CD8-positive, alpha-beta memory T cell (primary cell): Measurements from ENCODE around the gene MYORG. TPM values are rescaled to one million over a fixed set of nuclear protein-coding genes. Genes with fewer than 3 reads are reported as not detected.
A peak's percentile ranks its signal among the peaks of the same experiment; 100 is the strongest.

ENCODE experiments used
- CTCF ChIA-PET: fragments of 350-600 bp; sonication (Branson Sonifier 250); formaldehyde crosslinking; loops from one replicate; lab custom pipeline; 2021; ENCODE audit warnings: antibody characterized with exemption; lab: Charles Lee
- POLR2A ChIA-PET: fragments of 350-600 bp; sonication (Branson Sonifier 250); formaldehyde crosslinking; loops from one replicate; lab custom pipeline; 2021; ENCODE audit warnings: antibody characterized with exemption; lab: Charles Lee
- DNase-seq, 5 donors: peaks; one replicate each; pipeline versions ENCODE4 v3.0.0 to v3.0.0-alpha.2; 2020 to 2022; ENCODE audit warnings: mixed read lengths in 1 of 5
- H3K27ac ChIP-seq: one replicate; pipeline ENCODE4 v1.7.0; 2013; ENCODE audit warnings: low read depth, mild to moderate bottlenecking, low read length, moderate library complexity
- H3K27me3 ChIP-seq: 2 replicates; pipeline ENCODE4 v1.7.0; 2013; ENCODE audit warnings: low read length, mild to moderate bottlenecking; ENCODE audit not compliant: insufficient read depth, poor library complexity, severe bottlenecking
- H3K36me3 ChIP-seq: 2 replicates; pipeline ENCODE4 v1.7.0; 2013; ENCODE audit warnings: mild to moderate bottlenecking, low read length, moderate library complexity; ENCODE audit not compliant: insufficient read depth
- H3K4me1 ChIP-seq: 2 replicates; pipeline ENCODE4 v1.7.0; 2013; ENCODE audit warnings: mild to moderate bottlenecking, low read length, moderate library complexity; ENCODE audit not compliant: insufficient read depth
- H3K4me3 ChIP-seq: 2 replicates; pipeline ENCODE4 v1.7.0; 2013; ENCODE audit warnings: mild to moderate bottlenecking, low read length
- H3K9me3 ChIP-seq: 2 replicates; pipeline ENCODE4 v1.7.0; 2013; ENCODE audit warnings: mild to moderate bottlenecking, low read length
- H3K27ac Mint-ChIP-seq, 8 donors: one replicate each; pipeline ENCODE4 v1.8.0; 2020 to 2021; ENCODE audit warnings: mixed read lengths in 8 of 8, mild to moderate bottlenecking in 6 of 8, inconsistent platforms in 3 of 8, moderate library complexity in 3 of 8
- H3K27me3 Mint-ChIP-seq, 2 donors: one replicate each; pipeline ENCODE4 v1.8.0; 2020 to 2021; ENCODE audit warnings: mixed read lengths in 2 of 2, mild to moderate bottlenecking in 1 of 2, moderate library complexity in 1 of 2
- H3K36me3 Mint-ChIP-seq, 3 donors: one replicate each; pipeline ENCODE4 v1.8.0; 2020 to 2021; ENCODE audit warnings: mixed read lengths in 3 of 3, inconsistent platforms in 1 of 3, mild to moderate bottlenecking in 1 of 3
- H3K4me1 Mint-ChIP-seq, 3 donors: one replicate each; pipeline ENCODE4 v1.8.0; 2020 to 2021; ENCODE audit warnings: mixed read lengths in 3 of 3, inconsistent platforms in 1 of 3, mild to moderate bottlenecking in 1 of 3
- H3K4me3 Mint-ChIP-seq, 7 donors: one replicate each; pipeline ENCODE4 v1.8.0; 2020 to 2021; ENCODE audit warnings: mixed read lengths in 7 of 7, mild to moderate bottlenecking in 6 of 7, moderate library complexity in 4 of 7, inconsistent platforms in 2 of 7
- H3K9me3 Mint-ChIP-seq, 5 donors: one replicate each; pipeline ENCODE4 v1.8.0; 2020 to 2022; ENCODE audit warnings: mixed read lengths in 5 of 5, mild to moderate bottlenecking in 3 of 5, moderate library complexity in 2 of 5, inconsistent platforms in 1 of 5
- polyA plus RNA-seq: library from polyadenylated mRNA; unstranded; fragments of 300-500 nt; fragmentation: Illumina TruSeq; gene quantifications from one replicate; pipeline ENCODE4 v1.2.3, GENCODE V29; 2021
- total RNA-seq, 2 experiments: library from RNA; stranded (reverse); gene quantifications; one replicate each; pipeline ENCODE4 v1.2.3, GENCODE V29; 2021

Gene MYORG
- total and polyA plus RNA-seq, 3 experiments from 2014 or later, result 0.67 to 2.4 (median 2.3) TPM

GRCh38 chr9:34382879-34383278 is 6.2 kb upstream of the MYORG start:
- Mint-ChIP-seq H3K4me1 (peaks cover 25 to 33% (median 26%) of the 10 kb centered on the region in 3 donors), H3K4me3 (peak overlapping the region in 2 of 7 donors; percentile 50 to 80), H3K27me3 (peaks cover 0 to 2% of the 10 kb centered on the region in 2 donors), H3K27ac (peak overlapping the region in 2 of 8 donors; percentile 15 to 46), H3K36me3 (no peaks in the 10 kb centered on the region), H3K9me3 (no peaks in the 10 kb centered on the region)
- Histone ChIP-seq H3K9me3 (no peaks in the 10 kb centered on the region), H3K4me1 (peaks cover 22% of the 10 kb centered on the region), H3K4me3 (no peak overlapping the region), H3K27ac (no peak overlapping the region), H3K27me3 (no peaks in the 10 kb centered on the region), H3K36me3 (no peaks in the 10 kb centered on the region)
- CTCF ChIA-PET, result interaction anchor here (0.8 kb wide), 1 partner anchor 21 kb away, joined by 3 read pairs; no protein-coding TSS in a partner anchor
- no peak for DNase-seq
- POLR2A ChIA-PET, result no interaction called here

DNA sequence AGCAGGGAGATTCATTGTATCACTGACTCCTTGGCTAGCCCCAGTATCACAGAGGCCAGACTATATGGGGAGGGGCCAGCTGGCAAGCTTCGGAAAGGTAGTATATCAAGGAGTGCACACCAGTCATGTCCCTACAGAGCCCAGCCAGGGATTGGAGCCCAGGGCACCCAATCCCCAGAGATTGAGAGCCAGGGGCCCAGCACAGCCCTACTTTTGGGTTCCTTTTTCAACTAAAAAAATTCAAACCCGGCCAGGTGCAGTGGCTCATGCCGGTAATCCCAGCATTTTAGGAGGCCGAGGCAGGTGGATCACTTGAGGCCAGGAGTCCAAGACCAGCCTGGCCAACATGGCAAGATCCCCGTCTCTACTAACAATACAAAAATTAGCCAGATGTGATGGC is 5.4 kb upstream of the MYORG start:
- CTCF ChIA-PET, result interaction anchor here (0.8 kb wide), 1 partner anchor 22 kb away, joined by 3 read pairs; no protein-coding TSS in a partner anchor
- no peaks in the 10 kb centered on the region for H3K9me3 ChIP-seq
- H3K4me3 Mint-ChIP-seq, result peak overlapping the region in 4 of 7 donors; percentile 37 to 88 (median 84)

DNA sequence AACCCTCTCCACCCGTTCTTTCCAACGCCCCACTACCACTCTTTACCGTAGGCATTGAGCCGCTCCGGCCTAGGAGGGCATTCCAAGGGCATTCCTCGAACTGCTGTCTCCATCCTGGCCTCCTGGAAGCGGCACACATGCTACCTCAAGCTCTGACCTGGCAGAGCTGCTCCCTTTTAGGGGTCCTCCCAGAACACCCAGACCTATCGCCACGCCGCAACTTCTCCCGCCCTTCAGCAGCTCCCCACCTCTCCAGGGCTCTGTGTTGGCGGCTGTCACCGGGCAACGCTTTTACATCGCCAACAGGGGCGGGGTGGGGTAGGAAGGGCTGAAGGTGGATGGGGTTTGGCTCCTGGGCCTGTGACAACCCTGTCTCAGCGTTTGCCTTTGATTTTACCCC is 4.6 kb upstream of the MYORG start:
- no peaks in the 10 kb centered on the region for H3K27me3 ChIP-seq
- POLR2A ChIA-PET, result interaction anchor here (0.6 kb wide), 1 partner anchor 205 kb away, joined by 4 read pairs; no protein-coding TSS in a partner anchor
- H3K27ac ChIP-seq, result no peak overlapping the region
- Mint-ChIP-seq H3K4me1 (peaks cover 27 to 40% (median 32%) of the 10 kb centered on the region in 3 donors), H3K27ac (peak overlapping the region in 5 of 8 donors; percentile 35 to 80 (median 60)), H3K36me3 (no peaks in the 10 kb centered on the region), H3K4me3 (peak overlapping the region; percentile 79 to 94 (median 87)), H3K9me3 (no peaks in the 10 kb centered on the region), H3K27me3 (peaks cover 0 to 2% of the 10 kb centered on the region in 2 donors)
- no peaks in the 10 kb centered on the region for H3K9me3 ChIP-seq
- peaks cover 28% of the 10 kb centered on the region for H3K4me1 ChIP-seq
- peak in 3 of 5 donors; percentile 24 to 54 (median 45) for DNase-seq
- CTCF ChIA-PET, result interaction anchor here (1.1 to 9.8 kb wide), 2 partner anchors 23 to 48 kb away, joined by 4 to 73 read pairs; no protein-coding TSS in a partner anchor
- H3K4me3 ChIP-seq, result peak overlapping the region; percentile 68
- H3K36me3 ChIP-seq, result no peaks in the 10 kb centered on the region

More for the DNA sequence above, 5.4 kb upstream of the MYORG start:
- Mint-ChIP-seq H3K4me1 (peaks cover 26 to 36% (median 30%) of the 10 kb centered on the region in 3 donors), H3K27ac (no peak overlapping the region), H3K36me3 (no peaks in the 10 kb centered on the region), H3K9me3 (no peaks in the 10 kb centered on the region), H3K27me3 (peaks cover 0 to 2% of the 10 kb centered on the region in 2 donors)
- H3K36me3 ChIP-seq, result no peaks in the 10 kb centered on the region
- POLR2A ChIA-PET, result no interaction called here
- no peak for DNase-seq
- no peaks in the 10 kb centered on the region for H3K27me3 ChIP-seq
- H3K4me3 ChIP-seq, result no peak overlapping the region
- peaks cover 27% of the 10 kb centered on the region for H3K4me1 ChIP-seq
- no peak overlapping the region for H3K27ac ChIP-seq

GRCh38 chr9:34380511-34381315 is 4.0 kb upstream of the MYORG start:
- ChIA-PET POLR2A (interaction anchor here (0.6 kb wide), 1 partner anchor 204 kb away, joined by 4 read pairs; no protein-coding TSS in a partner anchor), CTCF (interaction anchor here (1.1 to 9.8 kb wide), 4 partner anchors 23 to 123 kb away, joined by 3 to 73 read pairs (median 4); no protein-coding TSS in a partner anchor)
- peak overlapping the region; percentile 35 to 81 (median 64) for H3K27ac Mint-ChIP-seq
- peaks cover 34% of the 10 kb centered on the region for H3K4me1 ChIP-seq
- peak; percentile 72 to 86 (median 74) for DNase-seq
- peak overlapping the region; percentile 68 for H3K4me3 ChIP-seq
- peaks cover 0 to 2% of the 10 kb centered on the region in 2 donors for H3K27me3 Mint-ChIP-seq
- H3K9me3 ChIP-seq, result no peaks in the 10 kb centered on the region
- peaks cover 33 to 46% (median 38%) of the 10 kb centered on the region in 3 donors for H3K4me1 Mint-ChIP-seq
- no peaks in the 10 kb centered on the region for H3K36me3 Mint-ChIP-seq
- no peak overlapping the region for H3K27ac ChIP-seq
- peak overlapping the region; percentile 79 to 94 (median 87) for H3K4me3 Mint-ChIP-seq
- H3K27me3 ChIP-seq, result no peaks in the 10 kb centered on the region
- H3K36me3 ChIP-seq, result no peaks in the 10 kb centered on the region
- no peaks in the 10 kb centered on the region for H3K9me3 Mint-ChIP-seq

DNA sequence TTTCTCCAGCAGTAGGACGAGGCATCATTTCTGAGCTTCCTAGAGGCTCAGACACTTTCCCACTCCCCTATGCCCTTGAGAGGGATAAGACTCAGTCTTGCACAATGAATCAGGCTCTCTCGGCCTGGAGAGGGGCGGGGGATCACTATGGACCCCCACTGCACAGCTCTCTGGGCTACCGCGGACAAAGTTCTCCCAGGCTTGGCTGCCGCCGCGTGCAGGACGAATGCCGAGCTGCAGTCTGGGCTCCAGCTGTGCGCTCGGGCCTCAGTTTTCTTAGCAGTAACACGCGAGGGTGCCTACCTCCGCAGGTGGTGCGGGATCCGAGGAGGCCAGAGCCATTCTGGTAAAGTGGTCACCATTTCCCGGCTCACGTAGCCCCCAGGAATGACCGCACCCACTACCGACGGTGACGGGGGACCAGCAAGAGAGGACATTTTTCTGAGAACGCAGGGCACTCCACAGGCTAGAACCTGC is 3.4 kb upstream of the MYORG start:
- no peak for DNase-seq
- Histone ChIP-seq H3K27ac (no peak overlapping the region), H3K9me3 (no peaks in the 10 kb centered on the region), H3K4me1 (peaks cover 38% of the 10 kb centered on the region), H3K36me3 (no peaks in the 10 kb centered on the region), H3K27me3 (no peaks in the 10 kb centered on the region), H3K4me3 (peak overlapping the region; percentile 53)
- Mint-ChIP-seq H3K36me3 (no peaks in the 10 kb centered on the region), H3K4me1 (peaks cover 37 to 53% (median 43%) of the 10 kb centered on the region in 3 donors), H3K27me3 (peaks cover 0 to 2% of the 10 kb centered on the region in 2 donors), H3K27ac (peak overlapping the region in 6 of 8 donors; percentile 49 to 86 (median 68)), H3K9me3 (no peaks in the 10 kb centered on the region), H3K4me3 (peak overlapping the region; percentile 79 to 94 (median 87))
- ChIA-PET POLR2A (interaction anchor here (0.6 kb wide), 1 partner anchor 208 kb away, joined by 6 read pairs; no protein-coding TSS in a partner anchor), CTCF (interaction anchor here (1.2 to 9.8 kb wide), 5 partner anchors 24 to 127 kb away, joined by 3 to 73 read pairs (median 5); no protein-coding TSS in a partner anchor)

DNA sequence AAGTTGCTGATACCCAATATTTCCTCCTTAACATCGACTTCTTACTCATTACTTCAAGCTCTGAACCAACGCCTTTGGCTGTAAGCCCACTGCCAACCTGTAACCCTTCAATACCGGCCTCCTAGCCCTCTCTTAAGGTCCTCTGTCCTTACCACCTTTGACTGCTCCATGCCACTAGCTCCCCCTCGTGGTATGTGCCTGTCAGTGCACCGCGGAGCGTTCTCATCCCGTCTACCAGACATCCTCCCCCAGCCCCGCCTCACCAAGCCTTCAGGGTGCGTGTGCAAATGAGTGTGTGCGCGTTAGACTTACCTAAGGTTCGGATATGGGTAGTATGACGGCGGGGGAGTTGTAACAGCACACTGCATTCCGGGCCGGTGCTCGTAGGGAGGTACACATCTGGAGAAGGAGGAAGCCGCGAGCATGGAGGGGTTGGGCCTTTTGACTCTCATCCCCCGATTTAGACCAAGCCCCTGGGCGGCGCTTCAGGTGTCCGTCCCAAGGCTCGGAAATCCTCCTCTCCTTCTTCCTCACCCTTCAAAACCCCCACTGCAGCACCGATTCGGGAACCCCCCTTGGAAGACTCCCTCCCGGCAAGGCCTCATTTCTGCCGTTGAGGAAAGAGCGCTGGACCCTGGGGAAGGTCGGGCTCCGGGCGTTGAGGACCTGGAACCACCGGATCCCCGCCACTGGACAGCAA is 2.8 kb upstream of the MYORG start:
- H3K36me3 Mint-ChIP-seq, result no peaks in the 10 kb centered on the region
- CTCF ChIA-PET, result interaction anchor here (0.7 to 9.8 kb wide), 10 partner anchors 15 to 232 kb away, joined by 3 to 73 read pairs (median 4); partner anchors contain the start of gene RPP25L
- POLR2A ChIA-PET, result interaction anchor here (0.6 kb wide), 3 partner anchors 47 to 207 kb away, joined by 3 to 6 read pairs (median 3); no protein-coding TSS in a partner anchor

DNA sequence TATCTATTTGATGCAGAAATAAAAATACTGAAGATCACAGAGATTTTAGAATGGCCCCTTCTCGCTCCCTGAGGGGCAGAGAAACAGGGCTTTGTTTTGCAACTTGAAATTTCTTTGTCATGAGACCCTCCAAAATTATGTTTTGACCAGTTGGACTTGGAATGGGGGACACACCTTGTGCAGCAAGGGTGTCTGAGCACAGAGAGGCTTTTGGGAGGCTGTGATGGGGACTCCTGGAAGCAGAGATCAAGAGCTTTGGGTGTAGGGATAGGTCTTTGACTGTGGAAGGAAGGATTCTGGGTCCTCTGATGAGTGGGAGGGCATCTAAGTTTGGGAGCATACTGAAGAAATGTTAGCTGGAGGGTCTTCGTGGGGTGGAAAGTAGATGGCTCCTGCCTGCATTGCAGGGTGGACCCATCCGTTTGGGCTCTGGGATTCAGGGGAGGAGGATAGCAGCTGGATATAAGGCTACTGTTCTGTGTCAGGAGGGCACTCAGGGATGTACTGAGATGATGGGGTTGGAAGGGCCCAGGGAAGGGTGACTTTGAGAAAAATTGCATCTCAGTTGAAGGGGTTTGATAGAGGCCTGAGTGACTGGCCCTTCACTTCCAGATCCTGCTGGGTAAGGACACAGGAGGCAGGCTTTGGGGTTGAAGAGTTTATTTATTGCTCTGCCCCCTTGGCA is 1.8 kb upstream of the MYORG start:
- no peak for DNase-seq
- H3K27ac Mint-ChIP-seq, result peak overlapping the region in 5 of 8 donors; percentile 13 to 87 (median 41)
- POLR2A ChIA-PET, result interaction anchor here (0.6 kb wide), 2 partner anchors 46 to 115 kb away, joined by 3 read pairs; no protein-coding TSS in a partner anchor
- peak overlapping the region in 6 of 7 donors; percentile 44 to 78 (median 46) for H3K4me3 Mint-ChIP-seq
- Histone ChIP-seq H3K9me3 (no peaks in the 10 kb centered on the region), H3K27me3 (no peaks in the 10 kb centered on the region), H3K27ac (no peak overlapping the region), H3K4me3 (no peak overlapping the region), H3K36me3 (no peaks in the 10 kb centered on the region), H3K4me1 (peaks cover 38% of the 10 kb centered on the region)
- CTCF ChIA-PET, result interaction anchor here (0.7 to 9.8 kb wide), 12 partner anchors 16 to 259 kb away, joined by 3 to 73 read pairs (median 4); partner anchors contain the start of genes RPP25L and SIGMAR1
- no peaks in the 10 kb centered on the region for H3K36me3 Mint-ChIP-seq
- H3K27me3 Mint-ChIP-seq, result no peaks in the 10 kb centered on the region
- no peaks in the 10 kb centered on the region for H3K9me3 Mint-ChIP-seq
- H3K4me1 Mint-ChIP-seq, result peaks cover 37 to 56% (median 43%) of the 10 kb centered on the region in 3 donors

More for the DNA sequence above, 2.8 kb upstream of the MYORG start:
- peaks cover 37 to 56% (median 43%) of the 10 kb centered on the region in 3 donors for H3K4me1 Mint-ChIP-seq
- Histone ChIP-seq H3K36me3 (no peaks in the 10 kb centered on the region), H3K9me3 (no peaks in the 10 kb centered on the region), H3K4me3 (peak overlapping the region; percentile 53), H3K27me3 (no peaks in the 10 kb centered on the region), H3K4me1 (peaks cover 38% of the 10 kb centered on the region), H3K27ac (no peak overlapping the region)
- no peaks in the 10 kb centered on the region for H3K27me3 Mint-ChIP-seq
- H3K4me3 Mint-ChIP-seq, result peak overlapping the region; percentile 78 to 94 (median 87)
- peak; percentile 80 to 92 (median 82) for DNase-seq
- H3K9me3 Mint-ChIP-seq, result no peaks in the 10 kb centered on the region
- H3K27ac Mint-ChIP-seq, result peak overlapping the region; percentile 27 to 86 (median 68)
